Activated CD8-positive, alpha-beta memory T cell treated with anti-CD3 and anti-CD28 coated beads for 36 hours (primary cell): ENCODE data around the gene ACOT7. TPM values are rescaled to one million over a fixed set of nuclear protein-coding genes. Genes with fewer than 3 reads are reported as not detected.

Experiments
- CTCF ChIA-PET: fragments of 350-600 bp; sonication (Branson Sonifier 250); formaldehyde crosslinking; loops from one replicate; lab custom pipeline; 2021; ENCODE audit warnings: antibody characterized with exemption; lab: Charles Lee
- POLR2A ChIA-PET: fragments of 350-600 bp; sonication (Branson Sonifier 250); formaldehyde crosslinking; loops from one replicate; lab custom pipeline; 2021; ENCODE audit warnings: antibody characterized with exemption; lab: Charles Lee
- total RNA-seq, 2 experiments: library from RNA; stranded (reverse); gene quantifications; one replicate each; pipeline ENCODE4 v1.2.3, GENCODE V29; 2021

Gene ACOT7
- total RNA-seq, 2 experiments from 2014 or later = 97.9 to 104 TPM

GRCh38 chr1:6272868-6273267 is 120.7 kb downstream of the ACOT7 start:
- ChIA-PET CTCF (no interaction called here), POLR2A (no interaction called here)

- ChIA-PET CTCF (no interaction called here), POLR2A (no interaction called here)
These were observed 121.1 kb downstream of the ACOT7 start for GRCh38 chr1:6272452-6272851.

GRCh38 chr1:6271554-6271953 is 122.0 kb downstream of the ACOT7 start:
- ChIA-PET CTCF (no interaction called here), POLR2A (no interaction called here)

- POLR2A ChIA-PET = no interaction called here
- CTCF ChIA-PET = no interaction called here
These were observed 122.6 kb downstream of the ACOT7 start for GRCh38 chr1:6271006-6271405.

GRCh38 chr1:6270401-6270800 is 123.2 kb downstream of the ACOT7 start:
- ChIA-PET CTCF (no interaction called here), POLR2A (no interaction called here)

- POLR2A ChIA-PET = no interaction called here
- CTCF ChIA-PET = interaction anchor here (1.7 kb wide), 1 partner anchor 23 kb away, joined by 6 read pairs; no protein-coding TSS in a partner anchor
These were observed 123.7 kb downstream of the ACOT7 start for GRCh38 chr1:6269720-6270400.

GRCh38 chr1:6269296-6269695 is 124.3 kb downstream of the ACOT7 start:
- ChIA-PET CTCF (interaction anchor here (1.7 kb wide), 1 partner anchor 23 kb away, joined by 6 read pairs; no protein-coding TSS in a partner anchor), POLR2A (no interaction called here)

- ChIA-PET POLR2A (no interaction called here), CTCF (interaction anchor here (1.7 kb wide), 1 partner anchor 22 kb away, joined by 6 read pairs; no protein-coding TSS in a partner anchor)
These were observed 125.2 kb downstream of the ACOT7 start for GRCh38 chr1:6268415-6268814.

GRCh38 chr1:6267686-6268322 is 125.8 kb downstream of the ACOT7 start:
- CTCF ChIA-PET = interaction anchor here (1.2 to 1.7 kb wide), 2 partner anchors 21 to 156 kb away, joined by 3 to 6 read pairs; no protein-coding TSS in a partner anchor
- POLR2A ChIA-PET = no interaction called here

- CTCF ChIA-PET = interaction anchor here (1.0 to 1.2 kb wide), 2 partner anchors 20 to 157 kb away, joined by 3 to 5 read pairs; no protein-coding TSS in a partner anchor
- POLR2A ChIA-PET = no interaction called here
These were observed 126.9 kb downstream of the ACOT7 start for GRCh38 chr1:6266641-6267040.

GRCh38 chr1:6265151-6265550 is 128.4 kb downstream of the ACOT7 start:
- ChIA-PET POLR2A (no interaction called here), CTCF (interaction anchor here (0.6 kb wide), 1 partner anchor 10 kb away, joined by 3 read pairs; no protein-coding TSS in a partner anchor)

- ChIA-PET POLR2A (no interaction called here), CTCF (interaction anchor here (1.1 kb wide), 1 partner anchor 17 kb away, joined by 3 read pairs; no protein-coding TSS in a partner anchor)
These were observed 129.9 kb downstream of the ACOT7 start for GRCh38 chr1:6263716-6264115.

GRCh38 chr1:6262555-6263420 is 130.8 kb downstream of the ACOT7 start:
- POLR2A ChIA-PET = no interaction called here
- CTCF ChIA-PET = interaction anchor here (1.1 kb wide), 1 partner anchor 16 kb away, joined by 7 read pairs; no protein-coding TSS in a partner anchor

- POLR2A ChIA-PET = interaction anchor here (0.5 kb wide), 1 partner anchor 219 kb away, joined by 4 read pairs; no protein-coding TSS in a partner anchor
- CTCF ChIA-PET = interaction anchor here (1.6 kb wide), 1 partner anchor 19 kb away, joined by 5 read pairs; no protein-coding TSS in a partner anchor
These were observed 132.0 kb downstream of the ACOT7 start for GRCh38 chr1:6261615-6261995.

- POLR2A ChIA-PET = no interaction called here
These were observed 132.5 kb downstream of the ACOT7 start, which contains the start of gene GPR153 for GRCh38 chr1:6260961-6261614. Gene GPR153 (minus strand): TSS chr1:6261098. CDS start chr1:6254905, 6,193 bp downstream.

GRCh38 chr1:6260433-6260934 is 133.1 kb downstream of the ACOT7 start:
- POLR2A ChIA-PET = no interaction called here
- CTCF ChIA-PET = interaction anchor here (1.6 kb wide), 1 partner anchor 18 kb away, joined by 5 read pairs; no protein-coding TSS in a partner anchor

More at GRCh38 chr1:6260961-6261614, 132.5 kb downstream of the ACOT7 start, which contains the start of gene GPR153:
- CTCF ChIA-PET = interaction anchor here (1.6 kb wide), 1 partner anchor 18 kb away, joined by 5 read pairs; no protein-coding TSS in a partner anchor

- CTCF ChIA-PET = interaction anchor here (2.2 kb wide), 1 partner anchor 13 kb away, joined by 19 read pairs; no protein-coding TSS in a partner anchor
- POLR2A ChIA-PET = interaction anchor here (0.5 to 0.6 kb wide), 2 partner anchors 131 to 477 kb away, joined by 3 read pairs; no protein-coding TSS in a partner anchor
These were observed 133.8 kb downstream of the ACOT7 start for GRCh38 chr1:6259491-6260362.
